MG63 (cell line): ENCODE results near the gene CRTAP. TPM values are rescaled to one million over a fixed set of nuclear protein-coding genes. Genes with fewer than 3 reads are reported as not detected.
A peak's percentile ranks its signal among the peaks of the same experiment; 100 is the strongest.
"Not testable (repeated sequence)": the region's sequence is repeated elsewhere in the genome, so short reads cannot be mapped to it uniquely, and the experiment has no call there.

Experiments used
- DNase-seq: peaks from one replicate; pipeline ENCODE4 v3.0.0-alpha.2; 2020
- H3K27me3 ChIP-seq: fragments of 250-450 bp; sonication (Bioruptor Pico); 2 replicates; pipeline ENCODE4 v1.5.1; 2020; ENCODE audit warnings: mild to moderate bottlenecking, moderate library complexity
- H3K36me3 ChIP-seq: fragments of 250-450 bp; sonication (Bioruptor Pico); 2 replicates; pipeline ENCODE4 v1.5.1; 2020; ENCODE audit warnings: mild to moderate bottlenecking, moderate library complexity
- H3K4me3 ChIP-seq: fragments of 250-450 bp; sonication (Bioruptor Pico); 2 replicates; pipeline ENCODE4 v1.5.1; 2020; ENCODE audit warnings: mild to moderate bottlenecking, moderate library complexity
- H3K9me3 ChIP-seq: fragments of 250-450 bp; sonication (Bioruptor Pico); 2 replicates; pipeline ENCODE4 v1.5.1; 2020; ENCODE audit warnings: mild to moderate bottlenecking, moderate library complexity
- total RNA-seq: library from RNA; depleted of rRNA; stranded (reverse); fragments of >200 nt; shearing (Covaris generic); gene quantifications from 2 replicates; pipeline ENCODE4 v1.2.3, GENCODE V29; 2014; ENCODE audit warnings: low replicate concordance

CRTAP gene
- total RNA-seq, 1 experiment from 2014 or later: 273 TPM

DNA sequence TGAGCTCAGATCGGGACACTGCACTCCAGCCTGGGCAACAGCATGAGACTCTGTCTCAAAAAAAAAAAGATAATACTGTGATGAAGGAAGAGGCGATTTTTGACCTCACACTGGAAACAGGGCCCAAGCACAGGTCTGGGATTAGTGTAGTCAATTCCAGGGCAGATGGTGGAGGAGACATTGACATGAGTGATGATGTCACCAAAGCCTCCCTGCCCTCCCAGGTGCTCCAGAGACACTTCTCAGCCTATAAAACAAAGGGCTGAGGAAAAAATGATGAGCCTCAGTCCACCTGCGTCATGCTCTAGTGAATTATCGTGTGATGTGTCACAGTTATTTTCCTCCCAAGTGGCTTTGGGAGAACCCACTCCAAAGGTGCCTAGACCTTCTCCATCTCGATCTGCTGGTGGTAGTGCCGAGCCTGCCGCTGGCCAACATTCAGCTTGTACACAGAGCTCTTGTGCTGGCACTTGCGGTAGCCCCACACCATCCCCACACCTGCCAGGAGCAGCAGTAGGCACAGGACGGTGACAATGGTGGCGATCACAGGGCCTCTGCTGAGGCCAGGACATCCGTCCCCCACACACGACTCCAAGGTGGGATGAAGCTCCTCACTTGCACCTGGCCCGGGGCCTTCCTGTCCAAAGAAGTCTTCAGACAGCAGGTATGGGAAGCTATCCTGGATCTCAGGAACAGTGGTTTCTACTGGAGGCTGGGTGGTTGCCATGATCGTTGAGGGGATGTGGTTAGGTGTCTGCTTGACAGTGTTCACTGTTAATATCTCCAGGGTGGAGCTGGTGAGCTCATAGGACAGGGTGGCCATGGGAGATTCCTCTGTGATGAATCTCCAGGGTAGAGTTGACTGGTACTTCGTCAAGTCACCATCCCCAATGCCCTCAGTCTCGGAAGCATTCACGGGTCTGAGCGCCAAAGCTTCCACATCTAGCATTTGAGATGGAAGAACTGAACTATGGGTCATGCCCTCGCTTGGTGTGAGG, 38.8 kb downstream of the CRTAP start:
- Histone ChIP-seq H3K27me3 (no peaks in the 10 kb centered on the region), H3K4me3 (no peak overlapping the region), H3K9me3 (no peaks in the 10 kb centered on the region), H3K36me3 (no peaks in the 10 kb centered on the region)
- DNase-seq: peak; percentile 9

DNA sequence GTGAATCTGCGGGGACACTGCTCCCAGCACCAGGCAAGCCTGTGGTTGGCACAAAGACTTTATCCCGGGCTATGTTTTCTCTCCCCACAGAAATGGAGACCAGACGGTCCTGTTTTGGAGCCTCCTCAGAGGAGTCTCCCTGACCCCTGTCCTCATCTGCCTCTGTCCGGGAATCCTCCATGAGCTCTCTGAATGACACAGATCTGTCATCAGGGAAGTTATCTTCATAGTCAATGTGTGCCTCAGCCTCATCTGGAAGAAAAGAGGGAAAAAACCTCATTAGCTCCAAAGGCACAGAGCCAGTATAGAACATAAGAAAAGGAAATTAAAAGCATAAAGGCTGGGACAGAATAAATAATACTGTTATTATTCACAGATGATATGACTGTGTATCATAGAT, 40.0 kb downstream of the CRTAP start:
- DNase-seq: no peak
- H3K9me3 ChIP-seq: no peaks in the 10 kb centered on the region
- no peak overlapping the region for H3K4me3 ChIP-seq
- no peaks in the 10 kb centered on the region for H3K27me3 ChIP-seq
- H3K36me3 ChIP-seq: no peaks in the 10 kb centered on the region

DNA sequence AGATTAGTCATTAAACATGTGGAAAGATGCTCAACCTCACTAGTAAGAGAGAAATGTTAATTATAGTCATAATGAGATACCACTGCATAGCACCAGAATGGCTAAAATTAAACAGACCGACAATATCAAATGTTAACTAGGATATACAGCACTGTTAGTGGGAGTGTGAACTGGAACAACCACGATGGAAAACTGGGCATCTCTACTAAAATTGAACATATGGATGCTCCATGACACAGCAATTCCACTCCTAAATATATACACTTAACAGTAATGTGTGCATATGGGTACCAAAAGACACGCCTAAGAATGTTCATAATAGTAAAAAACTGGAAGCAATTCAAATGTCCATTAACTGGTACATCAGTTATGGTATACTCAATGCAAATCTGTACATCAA, 41.5 kb downstream of the CRTAP start:
- no peaks in the 10 kb centered on the region for H3K27me3 ChIP-seq
- no peak for DNase-seq
- H3K4me3 ChIP-seq: no peak overlapping the region
- no peaks in the 10 kb centered on the region for H3K9me3 ChIP-seq
- no peaks in the 10 kb centered on the region for H3K36me3 ChIP-seq

DNA sequence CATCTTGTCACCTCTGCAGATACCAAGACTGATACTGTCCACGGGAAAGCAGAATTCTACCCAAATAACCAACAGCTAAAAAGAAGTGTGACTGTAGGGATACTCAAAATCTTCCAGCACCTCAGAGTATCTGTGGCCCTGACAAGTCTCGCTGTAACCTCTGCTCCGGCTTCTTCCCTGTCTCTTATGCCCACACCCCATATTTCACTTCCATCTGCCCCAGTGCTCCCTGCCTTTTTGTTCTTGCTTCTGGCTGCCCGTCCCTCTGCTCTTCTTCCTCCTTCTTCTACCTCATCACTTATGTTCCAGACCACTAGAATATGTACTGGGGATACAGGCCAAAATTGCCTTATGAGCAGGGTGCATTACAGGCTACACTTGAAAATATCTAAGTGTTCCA, 45.4 kb downstream of the CRTAP start:
- no peak overlapping the region for H3K4me3 ChIP-seq
- DNase-seq: no peak
- no peaks in the 10 kb centered on the region for H3K9me3 ChIP-seq
- H3K36me3 ChIP-seq: no peaks in the 10 kb centered on the region
- H3K27me3 ChIP-seq: no peaks in the 10 kb centered on the region

DNA sequence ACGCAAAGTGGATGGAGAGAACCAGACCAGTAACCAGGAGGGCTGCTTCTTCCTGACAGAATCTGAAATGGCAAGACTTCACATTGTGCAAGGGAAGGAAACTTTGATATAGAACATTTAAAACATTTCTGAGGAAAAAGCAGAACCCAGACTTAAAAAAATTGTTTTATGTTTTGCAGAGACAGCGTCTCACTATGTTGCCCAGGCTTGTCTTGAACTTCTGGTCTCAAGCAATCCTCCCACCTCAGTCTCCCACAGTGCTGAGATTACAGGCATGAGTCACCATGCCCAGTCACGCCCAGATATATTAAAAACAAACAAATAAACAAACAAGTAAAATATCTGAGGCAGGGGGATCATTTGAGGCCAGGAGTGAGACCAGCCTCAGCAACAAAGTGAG, 46.2 kb downstream of the CRTAP start:
- no peaks in the 10 kb centered on the region for H3K36me3 ChIP-seq
- no peaks in the 10 kb centered on the region for H3K27me3 ChIP-seq
- H3K9me3 ChIP-seq: no peaks in the 10 kb centered on the region
- DNase-seq: no peak
- H3K4me3 ChIP-seq: no peak overlapping the region

DNA sequence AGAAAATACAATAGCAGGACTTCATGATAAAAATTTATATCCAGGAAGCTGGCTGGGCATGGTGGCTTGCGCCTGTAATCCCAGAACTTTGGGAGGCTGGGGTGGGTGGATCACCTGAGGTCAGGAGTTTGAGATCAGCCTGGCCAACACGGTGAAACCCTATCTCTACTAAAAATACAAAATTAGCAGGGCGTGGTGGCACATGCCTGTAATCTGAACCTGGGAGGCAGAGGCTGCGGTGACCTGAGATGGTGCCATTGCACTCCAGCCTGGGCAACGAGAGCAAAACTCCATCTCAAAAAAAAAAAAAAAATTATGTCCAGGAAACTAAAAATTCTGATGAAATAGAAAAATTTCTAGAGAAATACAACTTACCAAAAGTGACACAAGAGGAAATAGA, 48.8 kb downstream of the CRTAP start:
- H3K27me3 ChIP-seq, DNase-seq, H3K9me3 ChIP-seq, H3K4me3 ChIP-seq, H3K36me3 ChIP-seq: not testable (repeated sequence)

DNA sequence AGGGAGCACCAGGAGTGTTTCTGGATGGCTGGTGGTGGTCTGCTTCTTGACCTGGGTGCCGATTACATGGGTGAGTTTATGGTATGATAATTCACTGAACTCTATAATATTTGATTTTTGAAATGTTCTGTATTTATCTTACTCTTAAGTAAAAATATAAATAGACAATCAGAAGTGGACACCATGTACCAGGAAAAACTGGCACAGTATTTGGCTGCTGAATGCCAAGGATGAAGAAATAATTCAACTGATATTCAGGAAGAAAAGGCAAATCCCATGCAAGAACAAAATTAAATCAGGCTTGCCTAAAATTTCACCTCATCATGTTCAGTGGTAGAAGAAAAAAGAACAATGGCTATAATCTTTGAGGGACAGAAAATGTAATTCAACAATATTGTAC, 51.6 kb downstream of the CRTAP start:
- DNase-seq: no peak
- H3K27me3 ChIP-seq: no peaks in the 10 kb centered on the region
- no peaks in the 10 kb centered on the region for H3K9me3 ChIP-seq
- no peaks in the 10 kb centered on the region for H3K36me3 ChIP-seq
- H3K4me3 ChIP-seq: no peak overlapping the region

DNA sequence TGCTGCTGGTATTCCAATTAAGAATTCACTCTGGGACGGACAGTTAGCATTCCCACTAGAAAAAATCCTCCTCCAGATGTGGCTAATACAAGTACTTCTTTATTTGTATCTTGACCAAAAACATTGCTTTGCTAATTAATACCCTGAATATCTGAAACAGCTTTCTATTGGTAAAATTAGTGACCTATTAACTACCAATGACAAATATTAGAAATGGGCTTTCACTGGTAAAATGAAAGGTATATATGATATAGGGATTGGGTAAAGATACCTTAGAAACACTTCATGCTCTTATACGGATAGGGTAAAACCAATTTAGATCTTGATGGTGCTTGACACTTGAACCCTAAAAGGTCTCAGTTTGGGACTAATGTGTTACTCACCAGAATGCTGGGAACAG, 52.3 kb downstream of the CRTAP start:
- no peak for DNase-seq
- Histone ChIP-seq H3K4me3 (no peak overlapping the region), H3K36me3 (no peaks in the 10 kb centered on the region), H3K9me3 (no peaks in the 10 kb centered on the region), H3K27me3 (no peaks in the 10 kb centered on the region)

DNA sequence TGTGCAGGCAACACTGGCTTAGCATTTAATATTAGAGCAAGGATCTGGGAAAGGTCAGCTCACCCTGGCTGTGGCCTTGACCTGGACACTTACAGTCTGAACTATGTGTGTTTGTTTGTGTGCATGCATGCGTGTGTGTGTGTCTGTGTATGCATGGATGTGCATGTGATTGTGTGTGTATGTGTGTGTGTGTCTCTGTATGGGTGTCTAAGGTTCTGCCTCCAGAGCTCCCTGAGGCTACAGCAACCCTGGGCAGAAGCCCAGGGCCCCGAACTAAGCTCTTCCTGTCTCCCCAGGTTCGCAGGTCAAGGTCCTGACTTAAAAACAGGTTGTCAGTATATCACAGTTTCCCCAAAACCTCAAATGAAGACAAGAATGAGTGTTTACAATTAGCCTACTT, 53.5 kb downstream of the CRTAP start:
- no peaks in the 10 kb centered on the region for H3K36me3 ChIP-seq
- H3K27me3 ChIP-seq: no peaks in the 10 kb centered on the region
- no peak for DNase-seq

DNA sequence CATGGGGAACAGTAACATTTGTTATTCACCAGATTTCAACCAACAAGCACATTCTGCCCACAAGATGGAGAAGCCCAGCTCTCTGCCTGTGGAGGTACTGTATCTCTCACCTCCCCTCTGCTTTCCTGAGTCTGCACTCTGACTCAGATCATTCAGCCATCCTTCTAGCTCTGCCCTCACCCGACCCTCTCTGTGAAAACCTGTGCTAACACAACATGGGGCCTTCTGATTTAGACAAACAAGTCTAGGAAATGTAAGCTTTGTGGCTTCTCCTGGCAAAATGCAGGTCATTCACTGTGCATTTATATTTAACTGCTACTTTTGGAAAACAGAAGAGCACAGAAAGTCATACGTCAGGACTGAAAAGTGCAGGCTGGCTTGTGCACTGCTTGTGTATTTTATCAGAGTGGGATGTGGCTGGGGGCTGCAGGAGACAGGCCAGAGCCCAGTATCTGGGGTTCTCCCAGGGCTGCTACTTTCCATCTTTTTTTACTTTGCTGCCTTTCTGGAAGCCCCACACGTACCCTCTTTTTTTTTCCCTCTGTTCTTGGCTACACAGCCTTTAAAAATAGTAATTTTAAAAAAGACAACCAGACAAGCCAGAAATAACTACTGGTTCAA, 54.0 kb downstream of the CRTAP start:
- no peaks in the 10 kb centered on the region for H3K9me3 ChIP-seq
- no peak overlapping the region for H3K4me3 ChIP-seq
- H3K36me3 ChIP-seq: no peaks in the 10 kb centered on the region
- no peaks in the 10 kb centered on the region for H3K27me3 ChIP-seq
- no peak for DNase-seq

More for the DNA sequence above, 53.5 kb downstream of the CRTAP start:
- Histone ChIP-seq H3K4me3 (no peak overlapping the region), H3K9me3 (no peaks in the 10 kb centered on the region)

DNA sequence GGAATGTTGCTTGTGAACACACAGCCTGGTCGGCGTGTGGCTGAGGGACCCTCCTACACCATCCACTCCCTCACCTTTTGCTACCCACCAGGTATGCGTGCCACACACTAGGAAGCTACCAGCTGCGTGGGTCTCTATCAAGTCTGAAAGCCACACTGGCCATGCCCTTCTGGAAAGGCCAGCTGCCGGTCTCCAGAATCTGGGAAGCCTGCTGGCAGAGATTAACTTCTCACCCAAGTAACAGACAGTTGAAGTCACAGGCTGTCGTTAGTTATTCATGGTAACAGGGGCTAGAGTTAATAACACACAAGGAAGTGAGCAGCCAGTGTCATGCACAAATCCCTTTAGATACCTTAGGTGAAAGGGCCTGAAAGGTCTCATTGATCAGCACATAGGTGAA, 56.7 kb downstream of the CRTAP start:
- no peak overlapping the region for H3K4me3 ChIP-seq
- no peaks in the 10 kb centered on the region for H3K36me3 ChIP-seq
- DNase-seq: no peak
- H3K9me3 ChIP-seq: no peaks in the 10 kb centered on the region
- no peaks in the 10 kb centered on the region for H3K27me3 ChIP-seq

DNA sequence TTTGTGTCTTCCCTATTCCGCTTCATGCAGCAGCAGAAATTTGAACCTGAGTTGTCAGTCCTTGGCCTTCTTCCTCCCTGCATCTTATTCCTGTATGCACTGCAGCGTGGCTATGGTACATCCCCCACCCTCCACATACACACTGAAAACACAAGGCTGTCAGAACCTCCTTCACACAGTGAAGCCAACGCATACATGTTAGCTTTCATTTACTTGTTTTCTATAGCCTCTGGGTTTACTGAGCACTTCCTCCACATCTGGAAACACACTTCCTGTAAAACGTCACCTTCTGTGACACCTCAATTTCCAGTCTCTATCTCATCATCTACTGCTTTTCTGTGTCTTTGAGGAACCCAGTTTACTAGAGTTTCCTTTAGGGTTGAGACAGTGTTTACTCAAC, 57.8 kb downstream of the CRTAP start:
- DNase-seq: no peak
- Histone ChIP-seq H3K9me3 (no peaks in the 10 kb centered on the region), H3K27me3 (no peaks in the 10 kb centered on the region), H3K36me3 (no peaks in the 10 kb centered on the region), H3K4me3 (no peak overlapping the region)

DNA sequence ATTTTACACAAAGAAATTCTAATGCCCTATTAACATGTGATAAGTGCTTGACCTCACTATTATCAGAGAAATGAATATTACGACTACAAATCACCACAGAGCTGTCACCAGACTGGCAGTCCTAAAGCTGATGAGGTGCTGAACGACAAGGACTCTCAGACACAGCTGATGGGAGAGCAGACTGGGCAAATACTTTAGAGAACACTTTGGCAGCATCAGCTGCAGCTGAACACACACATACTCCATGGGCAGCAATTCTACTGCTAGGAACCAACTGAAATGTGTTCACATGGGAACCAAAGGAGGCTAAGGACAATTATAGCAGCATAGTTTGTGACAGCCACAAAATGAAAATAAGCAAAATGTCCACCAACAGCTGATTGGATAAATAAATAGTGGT, 59.3 kb downstream of the CRTAP start:
- DNase-seq: no peak
- H3K9me3 ChIP-seq: no peaks in the 10 kb centered on the region
- H3K4me3 ChIP-seq: no peak overlapping the region
- H3K27me3 ChIP-seq: no peaks in the 10 kb centered on the region
- no peaks in the 10 kb centered on the region for H3K36me3 ChIP-seq

DNA sequence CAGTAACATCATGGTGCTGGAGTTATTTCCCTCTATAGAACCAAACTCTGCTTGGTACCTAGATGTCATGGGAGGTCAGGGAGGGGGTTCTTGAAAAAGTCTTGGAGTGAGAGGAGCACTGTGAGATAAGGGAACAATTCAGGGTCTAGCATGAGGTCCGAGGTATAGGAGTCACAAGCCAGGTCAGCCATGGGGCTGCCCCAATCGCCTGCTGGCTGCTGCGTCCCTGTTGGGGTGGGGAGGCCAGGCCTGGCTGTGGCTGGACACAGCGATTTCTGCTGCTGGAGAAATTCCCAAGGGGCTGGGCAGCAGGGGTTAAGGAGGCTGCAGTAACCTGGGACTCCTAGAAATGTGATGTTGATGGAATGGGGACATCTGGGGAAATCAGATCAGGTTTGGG, 59.9 kb downstream of the CRTAP start:
- Histone ChIP-seq H3K9me3 (no peaks in the 10 kb centered on the region), H3K4me3 (no peak overlapping the region), H3K27me3 (no peaks in the 10 kb centered on the region), H3K36me3 (no peaks in the 10 kb centered on the region)
- DNase-seq: no peak

DNA sequence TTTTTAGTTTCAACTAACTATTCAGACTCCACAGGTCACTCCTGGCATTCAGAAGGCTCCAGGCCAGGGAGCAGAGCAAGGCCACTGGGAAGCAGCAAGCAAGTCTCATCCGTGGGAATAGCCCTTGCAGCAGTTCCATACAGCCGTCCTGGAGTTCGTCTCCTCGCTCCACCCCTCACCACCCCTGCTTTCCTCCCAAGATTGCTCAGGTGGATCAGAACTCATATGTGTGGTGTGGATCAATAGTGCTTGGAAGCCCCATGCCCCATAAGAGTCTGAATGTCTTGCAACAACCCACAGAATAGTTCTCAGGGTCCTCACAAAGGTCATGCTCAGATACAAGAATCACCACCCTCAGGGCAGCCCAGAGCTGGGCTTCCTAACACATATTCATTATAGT, 60.3 kb downstream of the CRTAP start:
- Histone ChIP-seq H3K36me3 (no peaks in the 10 kb centered on the region), H3K9me3 (peaks cover under 1% of the 10 kb centered on the region; the same call in 1 of the 2 replicates), H3K27me3 (no peaks in the 10 kb centered on the region), H3K4me3 (no peak overlapping the region)
- DNase-seq: no peak

DNA sequence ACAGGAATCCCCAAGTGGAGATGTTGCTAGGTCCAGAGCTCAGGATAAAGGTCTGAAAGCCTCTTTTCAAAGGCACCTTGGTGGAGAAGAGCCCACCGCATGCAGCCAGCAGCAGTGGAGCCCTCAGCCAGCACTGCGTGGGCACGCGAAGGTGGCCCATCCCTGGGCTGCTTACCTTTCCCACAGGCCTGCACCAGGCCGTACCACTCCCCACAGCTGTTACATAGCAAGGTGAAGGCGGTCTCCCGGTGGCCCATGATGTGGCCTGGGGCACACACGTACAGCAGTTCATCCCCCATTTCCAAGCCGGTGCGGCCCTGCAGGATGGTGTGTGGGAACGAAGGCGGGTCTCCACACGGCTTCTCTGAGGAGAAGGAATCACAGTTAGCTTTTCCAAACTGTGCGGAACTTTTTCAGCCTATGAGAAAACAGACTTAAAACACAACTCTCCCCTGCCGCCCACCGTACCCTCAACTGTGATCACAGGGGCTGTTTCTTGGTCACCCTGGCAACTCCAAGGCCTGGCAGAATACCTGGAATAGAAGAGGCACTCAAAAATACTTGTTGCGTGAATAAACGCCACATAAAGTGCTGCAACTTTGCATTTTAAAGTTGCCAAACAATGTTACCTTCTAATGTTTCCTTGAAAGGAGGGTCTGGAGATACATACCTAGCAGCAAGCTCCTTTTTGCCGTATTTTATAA, 61.0 kb downstream of the CRTAP start:
- Histone ChIP-seq H3K9me3 (peaks cover 2% of the 10 kb centered on the region; the same call in 1 of the 2 replicates), H3K36me3 (no peaks in the 10 kb centered on the region), H3K27me3 (no peaks in the 10 kb centered on the region), H3K4me3 (no peak overlapping the region)
- DNase-seq: no peak

DNA sequence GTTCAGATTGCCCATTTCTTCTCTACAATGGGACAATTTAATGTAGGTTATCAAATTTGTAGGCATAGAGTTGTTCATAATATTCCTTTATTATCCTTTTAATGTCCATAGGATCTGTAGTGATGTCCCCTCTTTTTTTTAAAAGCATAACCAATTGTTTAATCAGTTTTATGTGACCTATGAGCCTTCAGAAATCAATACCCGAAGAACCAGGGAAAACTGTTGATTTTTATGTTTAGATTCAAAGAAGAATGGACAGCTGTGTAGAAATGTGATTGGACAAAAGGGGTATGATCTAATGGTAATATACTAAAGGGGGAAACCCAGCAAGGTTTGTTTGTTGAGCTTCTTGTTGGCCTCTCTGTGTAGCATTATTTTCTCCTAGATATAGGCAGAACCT, 65.3 kb downstream of the CRTAP start:
- no peaks in the 10 kb centered on the region for H3K36me3 ChIP-seq

More for the DNA sequence above, 65.3 kb downstream of the CRTAP start:
- Histone ChIP-seq H3K4me3 (no peak overlapping the region), H3K9me3 (peaks cover 2% of the 10 kb centered on the region; the same call in 1 of the 2 replicates), H3K27me3 (no peaks in the 10 kb centered on the region)
- DNase-seq: no peak
